Stimulated activated memory B cell treated with anti-CD40 and anti-IgM and Interleukin-4, amounts not matched to agents 10 μg/mL and 1 μg/mL and 100 μg/mL, for 72 hours (primary cell): ENCODE measurements around the gene HOXC4.

ENCODE experiments used
- ATAC-seq: fragments of 150-1000 bp; cut with Tn5 transposase; 2 replicates; pipeline ENCODE4 v1.10.0; 2021
- H3K27ac Mint-ChIP-seq: one replicate; pipeline ENCODE4 v1.8.0; 2022; ENCODE audit warnings: mild to moderate bottlenecking, mixed read lengths
- H3K27me3 Mint-ChIP-seq: one replicate; pipeline ENCODE4 v1.8.0; 2022; ENCODE audit warnings: mixed read lengths
- H3K36me3 Mint-ChIP-seq: one replicate; pipeline ENCODE4 v1.8.0; 2022; ENCODE audit warnings: mixed read lengths
- H3K4me1 Mint-ChIP-seq: one replicate; pipeline ENCODE4 v1.8.0; 2022; ENCODE audit warnings: mixed read lengths
- H3K4me3 Mint-ChIP-seq: one replicate; pipeline ENCODE4 v1.8.0; 2022; ENCODE audit warnings: mild to moderate bottlenecking, moderate library complexity, mixed read lengths
- H3K9me3 Mint-ChIP-seq: one replicate; pipeline ENCODE4 v1.8.0; 2022; ENCODE audit warnings: mixed read lengths

Gene HOXC4

GRCh38 chr12:54011665-54012532 lies 41.7 kb upstream of the HOXC4 start:
- no peak for ATAC-seq
- H3K27ac Mint-ChIP-seq = no peak overlapping the region
- H3K36me3 Mint-ChIP-seq = no peaks in the 10 kb centered on the region
- H3K4me1 Mint-ChIP-seq = peaks cover 23% of the 10 kb centered on the region
- H3K27me3 Mint-ChIP-seq = peaks cover 86% of the 10 kb centered on the region
- H3K9me3 Mint-ChIP-seq = no peaks in the 10 kb centered on the region
- H3K4me3 Mint-ChIP-seq = no peak overlapping the region

GRCh38 chr12:54012631-54013409 lies 40.8 kb upstream of the HOXC4 start:
- Mint-ChIP-seq H3K27me3 (peaks cover 87% of the 10 kb centered on the region), H3K27ac (no peak overlapping the region), H3K4me3 (no peak overlapping the region)

GRCh38 chr12:54014377-54015017 lies 39.1 kb upstream of the HOXC4 start:
- no peaks in the 10 kb centered on the region for H3K9me3 Mint-ChIP-seq
- no peaks in the 10 kb centered on the region for H3K36me3 Mint-ChIP-seq
- no peak overlapping the region for H3K27ac Mint-ChIP-seq
- no peak overlapping the region for H3K4me3 Mint-ChIP-seq
- peaks cover 77% of the 10 kb centered on the region for H3K27me3 Mint-ChIP-seq
- H3K4me1 Mint-ChIP-seq = peaks cover 27% of the 10 kb centered on the region
- ATAC-seq = no peak

More at GRCh38 chr12:54012631-54013409, 40.8 kb upstream of the HOXC4 start:
- Mint-ChIP-seq H3K9me3 (no peaks in the 10 kb centered on the region), H3K4me1 (peaks cover 33% of the 10 kb centered on the region), H3K36me3 (no peaks in the 10 kb centered on the region)
- no peak for ATAC-seq

GRCh38 chr12:54015018-54015931 lies 38.4 kb upstream of the HOXC4 start:
- Mint-ChIP-seq H3K27me3 (peaks cover 77% of the 10 kb centered on the region), H3K36me3 (no peaks in the 10 kb centered on the region), H3K4me3 (no peak overlapping the region), H3K27ac (no peak overlapping the region), H3K9me3 (no peaks in the 10 kb centered on the region), H3K4me1 (peaks cover 23% of the 10 kb centered on the region)
- no peak for ATAC-seq

- H3K9me3 Mint-ChIP-seq = no peaks in the 10 kb centered on the region
- peaks cover 20% of the 10 kb centered on the region for H3K4me1 Mint-ChIP-seq
- H3K27ac Mint-ChIP-seq = no peak overlapping the region
- H3K4me3 Mint-ChIP-seq = no peak overlapping the region
- H3K27me3 Mint-ChIP-seq = peaks cover 76% of the 10 kb centered on the region
- no peaks in the 10 kb centered on the region for H3K36me3 Mint-ChIP-seq
- no peak for ATAC-seq
Measured at GRCh38 chr12:54016051-54016450, 37.6 kb upstream of the HOXC4 start.

GRCh38 chr12:54016478-54016964 lies 37.1 kb upstream of the HOXC4 start:
- peaks cover 21% of the 10 kb centered on the region for H3K4me1 Mint-ChIP-seq

GRCh38 chr12:54017027-54017788 lies 36.4 kb upstream of the HOXC4 start:
- no peaks in the 10 kb centered on the region for H3K9me3 Mint-ChIP-seq
- no peaks in the 10 kb centered on the region for H3K36me3 Mint-ChIP-seq
- H3K4me3 Mint-ChIP-seq = peak overlapping the region; percentile 82

More at GRCh38 chr12:54016478-54016964, 37.1 kb upstream of the HOXC4 start:
- Mint-ChIP-seq H3K9me3 (no peaks in the 10 kb centered on the region), H3K4me3 (no peak overlapping the region), H3K36me3 (no peaks in the 10 kb centered on the region), H3K27ac (no peak overlapping the region), H3K27me3 (peaks cover 76% of the 10 kb centered on the region)
- ATAC-seq = no peak

GRCh38 chr12:54017878-54018467 lies 35.7 kb upstream of the HOXC4 start:
- Mint-ChIP-seq H3K4me1 (peaks cover 26% of the 10 kb centered on the region), H3K27me3 (peaks cover 76% of the 10 kb centered on the region), H3K36me3 (no peaks in the 10 kb centered on the region), H3K4me3 (peak overlapping the region; percentile 82), H3K27ac (peak overlapping the region; percentile 83), H3K9me3 (no peaks in the 10 kb centered on the region)
- peak; percentile 90 for ATAC-seq

More at GRCh38 chr12:54017027-54017788, 36.4 kb upstream of the HOXC4 start:
- H3K27me3 Mint-ChIP-seq = peaks cover 76% of the 10 kb centered on the region
- H3K4me1 Mint-ChIP-seq = peaks cover 26% of the 10 kb centered on the region
- peak overlapping the region; percentile 83 for H3K27ac Mint-ChIP-seq
- peak; percentile 59 for ATAC-seq

GRCh38 chr12:54018468-54018984 lies 35.1 kb upstream of the HOXC4 start:
- Mint-ChIP-seq H3K4me3 (peak overlapping the region; percentile 82), H3K9me3 (no peaks in the 10 kb centered on the region), H3K27ac (peak overlapping the region; percentile 83), H3K27me3 (peaks cover 76% of the 10 kb centered on the region), H3K4me1 (peaks cover 26% of the 10 kb centered on the region), H3K36me3 (no peaks in the 10 kb centered on the region)
- ATAC-seq = no peak

GRCh38 chr12:54019091-54019811 lies 34.4 kb upstream of the HOXC4 start:
- Mint-ChIP-seq H3K4me3 (no peak overlapping the region), H3K9me3 (no peaks in the 10 kb centered on the region), H3K36me3 (no peaks in the 10 kb centered on the region), H3K27ac (no peak overlapping the region), H3K4me1 (peaks cover 26% of the 10 kb centered on the region), H3K27me3 (peaks cover 76% of the 10 kb centered on the region)
- no peak for ATAC-seq

GRCh38 chr12:54019924-54020590 lies 33.6 kb upstream of the HOXC4 start:
- Mint-ChIP-seq H3K27ac (no peak overlapping the region), H3K27me3 (peaks cover 72% of the 10 kb centered on the region), H3K4me3 (no peak overlapping the region), H3K4me1 (peaks cover 26% of the 10 kb centered on the region), H3K36me3 (no peaks in the 10 kb centered on the region), H3K9me3 (no peaks in the 10 kb centered on the region)
- ATAC-seq = no peak

GRCh38 chr12:54020591-54021405 lies 32.8 kb upstream of the HOXC4 start:
- no peak overlapping the region for H3K4me3 Mint-ChIP-seq
- H3K27me3 Mint-ChIP-seq = peaks cover 72% of the 10 kb centered on the region
- no peaks in the 10 kb centered on the region for H3K9me3 Mint-ChIP-seq
- no peak for ATAC-seq
- H3K27ac Mint-ChIP-seq = peak overlapping the region; percentile 46
- no peaks in the 10 kb centered on the region for H3K36me3 Mint-ChIP-seq
- peaks cover 28% of the 10 kb centered on the region for H3K4me1 Mint-ChIP-seq
